ENCODE data around the gene WDR70. TPM values are rescaled to one million over a fixed set of nuclear protein-coding genes. Genes with fewer than 3 reads are reported as not detected.
"Not testable (repeated sequence)": the region's sequence is repeated elsewhere in the genome, so short reads cannot be mapped to it uniquely, and the experiment has no call there.

Gene WDR70
- total and polyA plus RNA-seq, 2 donors (not counting 1 experiment from before 2014, with no cell fraction given): 31.4 to 34.0 TPM

- H3K9ac ChIP-seq (ENCODE audit: insufficient read depth, low read length): no peak overlapping the region
- no peak overlapping the region for H3K27ac ChIP-seq (ENCODE audit: insufficient read depth, low read length)
- no peaks in the 10 kb centered on the region for H3K79me2 ChIP-seq (ENCODE audit: control insufficient read depth, insufficient read depth, low read length)
- H3K4me2 ChIP-seq (ENCODE audit: extremely low read depth, insufficient read depth, low read length): no peak overlapping the region
- H3K4me3 ChIP-seq (replicated peaks in 1 of 4; ENCODE audit: control extremely low read depth in 1 of 4, insufficient read depth in 1 of 4, low read depth in 3 of 4, low read length in 4 of 4): no peak overlapping the region
- H3K4me1 ChIP-seq (ENCODE audit: control insufficient read depth, extremely low read depth, insufficient read depth, low read length): peaks cover under 1% of the 10 kb centered on the region
- H3K27me3 ChIP-seq (ENCODE audit: control insufficient read depth, insufficient read depth, low read length): no peaks in the 10 kb centered on the region
- H4K20me1 ChIP-seq (ENCODE audit: control insufficient read depth, extremely low read depth, insufficient read depth, low read length): no peaks in the 10 kb centered on the region
- H2AFZ ChIP-seq (ENCODE audit: low read length): no peak overlapping the region
- TF ChIP-seq EZH2 (IDR thresholded peaks at IDR 0.05; ENCODE audit: low read length, missing control alignments): no peak
- no peak for TF ChIP-seq CTCF (conservative IDR thresholded peaks at IDR 0.05 in 1 of 2, IDR thresholded peaks at IDR 0.05 in 1 of 2; ENCODE audit: low read depth in 1 of 2, low read length in 2 of 2)
- H3K9me3 ChIP-seq (ENCODE audit: control insufficient read depth, insufficient read depth, low read depth, low read length): no peaks in the 10 kb centered on the region
- DNase-seq (ENCODE audit: low read depth in 2 of 2): peak; percentile 61 to 73
- H3K36me3 ChIP-seq (ENCODE audit: control insufficient read depth, insufficient read depth, low read length): no peaks in the 10 kb centered on the region
Observed at GRCh38 chr5:37448941-37449340, 69.8 kb downstream of the WDR70 start.

- not testable (repeated sequence) for H4K20me1 ChIP-seq (ENCODE audit: control insufficient read depth, extremely low read depth, insufficient read depth, low read length); H3K4me3 ChIP-seq (replicated peaks in 1 of 4; ENCODE audit: control extremely low read depth in 1 of 4, insufficient read depth in 1 of 4, low read depth in 3 of 4, low read length in 4 of 4)
Observed at GRCh38 chr5:37451991-37452390, 72.9 kb downstream of the WDR70 start.

GRCh38 chr5:37453252-37453651 lies 74.1 kb downstream of the WDR70 start:
- not testable (repeated sequence) for DNase-seq (ENCODE audit: low read depth in 2 of 2); H3K9ac ChIP-seq (ENCODE audit: insufficient read depth, low read length); H3K4me1 ChIP-seq (ENCODE audit: control insufficient read depth, extremely low read depth, insufficient read depth, low read length); H3K4me3 ChIP-seq (replicated peaks in 1 of 4; ENCODE audit: control extremely low read depth in 1 of 4, insufficient read depth in 1 of 4, low read depth in 3 of 4, low read length in 4 of 4); H3K27ac ChIP-seq (ENCODE audit: insufficient read depth, low read length); H3K79me2 ChIP-seq (ENCODE audit: control insufficient read depth, insufficient read depth, low read length); H3K36me3 ChIP-seq (ENCODE audit: control insufficient read depth, insufficient read depth, low read length); H2AFZ ChIP-seq (ENCODE audit: low read length); H3K4me2 ChIP-seq (ENCODE audit: extremely low read depth, insufficient read depth, low read length); H4K20me1 ChIP-seq (ENCODE audit: control insufficient read depth, extremely low read depth, insufficient read depth, low read length); H3K27me3 ChIP-seq (ENCODE audit: control insufficient read depth, insufficient read depth, low read length); H3K9me3 ChIP-seq (ENCODE audit: control insufficient read depth, insufficient read depth, low read depth, low read length)

More at GRCh38 chr5:37451991-37452390, 72.9 kb downstream of the WDR70 start:
- not testable (repeated sequence) for DNase-seq (ENCODE audit: low read depth in 2 of 2); H3K9ac ChIP-seq (ENCODE audit: insufficient read depth, low read length); H3K4me2 ChIP-seq (ENCODE audit: extremely low read depth, insufficient read depth, low read length); H3K9me3 ChIP-seq (ENCODE audit: control insufficient read depth, insufficient read depth, low read depth, low read length); H3K27ac ChIP-seq (ENCODE audit: insufficient read depth, low read length); H2AFZ ChIP-seq (ENCODE audit: low read length); H3K4me1 ChIP-seq (ENCODE audit: control insufficient read depth, extremely low read depth, insufficient read depth, low read length); H3K36me3 ChIP-seq (ENCODE audit: control insufficient read depth, insufficient read depth, low read length); H3K27me3 ChIP-seq (ENCODE audit: control insufficient read depth, insufficient read depth, low read length); H3K79me2 ChIP-seq (ENCODE audit: control insufficient read depth, insufficient read depth, low read length)

- DNase-seq (ENCODE audit: low read depth in 2 of 2): peak in 1 of 2 donors; percentile 47
- H3K4me1 ChIP-seq (ENCODE audit: control insufficient read depth, extremely low read depth, insufficient read depth, low read length); H4K20me1 ChIP-seq (ENCODE audit: control insufficient read depth, extremely low read depth, insufficient read depth, low read length); H3K4me3 ChIP-seq (replicated peaks in 1 of 4; ENCODE audit: control extremely low read depth in 1 of 4, insufficient read depth in 1 of 4, low read depth in 3 of 4, low read length in 4 of 4); H3K79me2 ChIP-seq (ENCODE audit: control insufficient read depth, insufficient read depth, low read length); H3K36me3 ChIP-seq (ENCODE audit: control insufficient read depth, insufficient read depth, low read length); H3K27ac ChIP-seq (ENCODE audit: insufficient read depth, low read length); H3K27me3 ChIP-seq (ENCODE audit: control insufficient read depth, insufficient read depth, low read length); H3K9ac ChIP-seq (ENCODE audit: insufficient read depth, low read length); H2AFZ ChIP-seq (ENCODE audit: low read length); H3K4me2 ChIP-seq (ENCODE audit: extremely low read depth, insufficient read depth, low read length); H3K9me3 ChIP-seq (ENCODE audit: control insufficient read depth, insufficient read depth, low read depth, low read length): not testable (repeated sequence)
Observed at GRCh38 chr5:37454402-37455055, 75.4 kb downstream of the WDR70 start.

GRCh38 chr5:37463191-37464051 lies 84.3 kb downstream of the WDR70 start:
- H2AFZ ChIP-seq (ENCODE audit: low read length); H3K79me2 ChIP-seq (ENCODE audit: control insufficient read depth, insufficient read depth, low read length); H3K36me3 ChIP-seq (ENCODE audit: control insufficient read depth, insufficient read depth, low read length); H4K20me1 ChIP-seq (ENCODE audit: control insufficient read depth, extremely low read depth, insufficient read depth, low read length); H3K9ac ChIP-seq (ENCODE audit: insufficient read depth, low read length); H3K4me2 ChIP-seq (ENCODE audit: extremely low read depth, insufficient read depth, low read length); H3K27ac ChIP-seq (ENCODE audit: insufficient read depth, low read length); H3K9me3 ChIP-seq (ENCODE audit: control insufficient read depth, insufficient read depth, low read depth, low read length); DNase-seq (ENCODE audit: low read depth in 2 of 2); H3K4me1 ChIP-seq (ENCODE audit: control insufficient read depth, extremely low read depth, insufficient read depth, low read length); H3K4me3 ChIP-seq (replicated peaks in 1 of 4; ENCODE audit: control extremely low read depth in 1 of 4, insufficient read depth in 1 of 4, low read depth in 3 of 4, low read length in 4 of 4); H3K27me3 ChIP-seq (ENCODE audit: control insufficient read depth, insufficient read depth, low read length): not testable (repeated sequence)

GRCh38 chr5:37464581-37464980 lies 85.5 kb downstream of the WDR70 start:
- not testable (repeated sequence) for H3K4me1 ChIP-seq (ENCODE audit: control insufficient read depth, extremely low read depth, insufficient read depth, low read length); H3K27ac ChIP-seq (ENCODE audit: insufficient read depth, low read length)

More at GRCh38 chr5:37464581-37464980, 85.5 kb downstream of the WDR70 start:
- not testable (repeated sequence) for H3K27me3 ChIP-seq (ENCODE audit: control insufficient read depth, insufficient read depth, low read length); H2AFZ ChIP-seq (ENCODE audit: low read length); DNase-seq (ENCODE audit: low read depth in 2 of 2); H3K4me2 ChIP-seq (ENCODE audit: extremely low read depth, insufficient read depth, low read length); H3K9me3 ChIP-seq (ENCODE audit: control insufficient read depth, insufficient read depth, low read depth, low read length); H3K9ac ChIP-seq (ENCODE audit: insufficient read depth, low read length); H3K36me3 ChIP-seq (ENCODE audit: control insufficient read depth, insufficient read depth, low read length); H3K79me2 ChIP-seq (ENCODE audit: control insufficient read depth, insufficient read depth, low read length); H4K20me1 ChIP-seq (ENCODE audit: control insufficient read depth, extremely low read depth, insufficient read depth, low read length); H3K4me3 ChIP-seq (replicated peaks in 1 of 4; ENCODE audit: control extremely low read depth in 1 of 4, insufficient read depth in 1 of 4, low read depth in 3 of 4, low read length in 4 of 4)

Data from fibroblast of lung (primary cell).